GM12878 (cell line): ENCODE data around the gene KIR3DL1.
"Not testable (repeated sequence)": the region's sequence is repeated elsewhere in the genome, so short reads cannot be mapped to it uniquely, and the experiment has no call there.

Source experiments
- BCL3 ChIP-seq: IDR thresholded peaks from 2 replicates; pipeline ENCODE4 v1.6.1; 2011; ENCODE audit warnings: borderline replicate concordance, low read depth, mild to moderate bottlenecking, moderate library complexity, low read length; ENCODE audit not compliant: insufficient read depth, poor library complexity, severe bottlenecking
- BHLHE40 ChIP-seq, 2 experiments: fragments of 450-650 bp in 1 of 2; IDR thresholded peaks; 2 replicates each; pipeline ENCODE4 v1.6.1; 2011 to 2017; ENCODE audit warnings: low read depth in 2 of 2, borderline replicate concordance in 1 of 2, improper control_type of control experiment in 1 of 2, low read length in 1 of 2, mild to moderate bottlenecking in 1 of 2
- CEBPZ ChIP-seq: fragments of 150-350 bp; IDR thresholded peaks from 2 replicates; pipeline ENCODE4 v1.6.1; 2016; ENCODE audit warnings: low read depth, low read length
- CTCF ChIP-seq, 3 experiments: IDR thresholded peaks in 2 of 3; conservative IDR thresholded peaks in 1 of 3; 2 replicates each; pipeline ENCODE4 v1.5.1; 2011; ENCODE audit warnings: low read depth in 3 of 3, low read length in 3 of 3, mild to moderate bottlenecking in 3 of 3, control low read depth in 2 of 3, moderate library complexity in 2 of 3, inconsistent platforms in 1 of 3, mixed read lengths in 1 of 3; ENCODE audit not compliant: control insufficient read depth in 2 of 3, insufficient read depth in 1 of 3; ENCODE audit errors: extremely low read depth in 1 of 3
- EGR1 ChIP-seq, 2 experiments: IDR thresholded peaks; 1 replicate in 1 of 2; 2 replicates in 1 of 2; pipeline ENCODE4 v1.6.1; 2011 to 2012; ENCODE audit warnings: low read depth in 2 of 2, low read length in 2 of 2, borderline replicate concordance in 1 of 2, mild to moderate bottlenecking in 1 of 2, moderate library complexity in 1 of 2
- ESRRA ChIP-seq: IDR thresholded peaks from 2 replicates; pipeline ENCODE4 v1.6.1; 2012; ENCODE audit warnings: mild to moderate bottlenecking, low read length, improper control_type of control experiment
- EZH2 ChIP-seq: IDR thresholded peaks from 2 replicates; pipeline ENCODE4 v1.6.1; 2012; ENCODE audit warnings: low read depth, mild to moderate bottlenecking, control low read depth, inconsistent platforms, low read length, borderline replicate concordance; ENCODE audit not compliant: control insufficient read depth
- IRF5 ChIP-seq: fragments of 450-650 bp; IDR thresholded peaks from 2 replicates; pipeline ENCODE4 v1.6.1; 2017; ENCODE audit warnings: borderline replicate concordance
- JUND ChIP-seq: IDR thresholded peaks from 2 replicates; pipeline ENCODE4 v1.6.1; 2012; ENCODE audit warnings: low read depth, mild to moderate bottlenecking, low read length, improper control_type of control experiment, moderate library complexity
- POLR2A ChIP-seq: IDR thresholded peaks from 2 replicates; pipeline ENCODE4 v1.6.1; 2011; ENCODE audit warnings: low read depth, mild to moderate bottlenecking, low read length
- RCOR1 ChIP-seq: conservative IDR thresholded peaks from 2 replicates; pipeline ENCODE4 v1.6.1; 2012; ENCODE audit warnings: low read depth, low read length, improper control_type of control experiment
- USF2 ChIP-seq: IDR thresholded peaks from 2 replicates; pipeline ENCODE4 v1.6.1; 2011; ENCODE audit warnings: low read depth, low read length, improper control_type of control experiment, borderline replicate concordance
- YY1 ChIP-seq: IDR thresholded peaks from 2 replicates; pipeline ENCODE4 v1.6.1; 2011; ENCODE audit warnings: low read depth, mild to moderate bottlenecking, low read length
- ZNF274 ChIP-seq: IDR thresholded peaks from one replicate; pipeline ENCODE4 v1.8.0; 2011; ENCODE audit not compliant: insufficient read length, insufficient read depth

GRCh38 chr19:54770511-54770910 is 45.8 kb upstream of the KIR3DL1 start:
- TF ChIP-seq CTCF (IDR thresholded peaks at IDR 0.05 in 2 of 3, conservative IDR thresholded peaks at IDR 0.05 in 1 of 3; ENCODE audit: control insufficient read depth in 2 of 3, extremely low read depth in 1 of 3, insufficient read depth in 1 of 3, low read depth in 3 of 3, low read length in 3 of 3); BCL3; ZNF274; YY1; RCOR1; IRF5; USF2; CEBPZ; EZH2; JUND; ESRRA; POLR2A; EGR1 (IDR thresholded peaks at IDR 0.05; ENCODE audit: borderline replicate concordance in 1 of 2, low read depth in 2 of 2, low read length in 2 of 2); BHLHE40 (IDR thresholded peaks at IDR 0.05; ENCODE audit: borderline replicate concordance in 1 of 2, low read depth in 2 of 2, low read length in 1 of 2): not testable (repeated sequence)
